GM12801 (cell line): Measurements from ENCODE around the gene BLVRB.

Source experiments
- CTCF ChIP-seq: IDR thresholded peaks from one replicate; pipeline ENCODE4 v1.5.1; 2011; ENCODE audit warnings: control low read depth; ENCODE audit not compliant: insufficient read length; ENCODE audit errors: extremely low read depth

The BLVRB gene

DNA sequence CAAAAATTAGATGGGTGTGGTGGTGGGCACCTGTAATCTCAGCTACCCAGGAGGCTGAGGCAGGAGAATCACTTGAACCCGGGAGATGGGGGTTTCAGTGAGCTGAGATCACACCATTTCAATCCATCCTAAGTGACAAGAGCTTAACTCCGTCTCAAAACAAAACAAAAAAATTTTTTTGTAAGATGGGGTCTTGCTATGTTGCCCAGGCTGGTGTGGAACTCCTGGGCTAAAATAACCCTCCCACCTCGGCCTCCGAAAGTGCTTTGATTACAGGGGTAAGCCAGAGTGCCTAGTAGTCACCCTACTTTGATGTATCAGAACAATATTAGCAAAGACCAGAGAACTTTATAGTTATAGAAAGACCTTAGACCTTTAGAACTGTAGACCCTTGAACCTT lies 9.2 kb upstream of the BLVRB start:
- no peak for TF ChIP-seq CTCF

- TF ChIP-seq CTCF = no peak
Observed at GRCh38 chr19:40472516-40472915, 7.0 kb upstream of the BLVRB start.

GRCh38 chr19:40471111-40471510 lies 5.6 kb upstream of the BLVRB start:
- no peak for TF ChIP-seq CTCF

- no peak for TF ChIP-seq CTCF
Observed at GRCh38 chr19:40469011-40469410, 3.5 kb upstream of the BLVRB start.

- TF ChIP-seq CTCF = no peak
Observed at GRCh38 chr19:40466985-40467734, 1.6 kb upstream of the BLVRB start, which contains the start of gene SPTBN4. TSS of gene SPTBN4 (plus strand) at chr19:40467001. CDS start at chr19:40472622, 5,621 bp downstream.

DNA sequence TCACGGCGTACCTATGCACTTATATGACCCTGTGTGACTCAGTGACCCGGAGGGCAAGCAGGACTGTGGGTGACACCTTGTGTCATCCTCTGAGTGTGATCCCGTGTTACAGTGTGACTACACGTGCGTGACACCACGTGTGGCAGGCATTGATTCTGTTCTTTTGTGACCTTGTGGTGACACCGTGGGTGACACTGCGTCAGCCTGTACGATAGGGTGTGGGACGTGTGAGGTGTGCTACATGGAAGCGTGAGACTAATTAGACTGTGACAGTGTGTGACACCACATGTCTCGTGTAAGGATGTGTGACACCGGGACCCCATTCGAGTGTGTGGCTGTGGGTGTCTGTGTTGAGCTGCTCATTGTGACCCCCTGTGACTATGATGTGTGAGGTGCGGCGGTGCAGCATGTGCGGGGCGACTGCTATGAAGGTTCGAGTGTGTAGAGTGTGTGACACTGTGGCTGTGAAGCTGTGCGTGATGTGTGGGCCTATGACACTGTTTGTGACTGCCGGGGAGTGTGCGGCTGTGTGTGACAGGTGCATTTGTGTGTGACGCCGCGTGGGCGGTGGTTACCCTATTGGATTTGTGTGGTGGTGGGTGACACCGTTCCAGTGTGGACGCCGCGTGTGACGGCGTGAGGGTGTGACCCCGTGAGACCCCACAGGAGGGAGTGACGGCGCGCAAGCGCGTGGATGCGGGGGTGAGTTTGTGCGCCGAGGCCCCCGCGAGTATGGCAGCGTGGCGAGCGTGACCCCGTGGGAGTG lies 857 bp upstream of the BLVRB start:
- TF ChIP-seq CTCF = no peak

GRCh38 chr19:40465025-40465556 lies 454 bp downstream of the BLVRB start:
- no peak for TF ChIP-seq CTCF
